HepG2 (cell line): Measurements from ENCODE around the gene TLCD3B. TPM values are rescaled to one million over a fixed set of nuclear protein-coding genes. Genes with fewer than 3 reads are reported as not detected.

Source experiments
- HES4 ChIP-seq: sonication (generic); formaldehyde crosslinking; IDR thresholded peaks from 2 replicates; pipeline ENCODE4 v1.9.0; 2021; ENCODE audit warnings: mild to moderate bottlenecking, missing genetic modification reagents, borderline replicate concordance
- SAFB2 ChIP-seq: sonication (generic); formaldehyde crosslinking; IDR thresholded peaks from 2 replicates; pipeline ENCODE4 v1.5.1; 2020; ENCODE audit warnings: missing genetic modification reagents, low read depth, mild to moderate bottlenecking, borderline replicate concordance
- SNAI1 ChIP-seq: sonication (generic); formaldehyde crosslinking; IDR thresholded peaks from 2 replicates; pipeline ENCODE4 v1.5.0; 2020; ENCODE audit warnings: mild to moderate bottlenecking, missing genetic modification reagents, borderline replicate concordance
- ZBTB46 ChIP-seq: sonication (generic); formaldehyde crosslinking; IDR thresholded peaks from 2 replicates; pipeline ENCODE4 v1.4.0; 2020; ENCODE audit warnings: mild to moderate bottlenecking, missing genetic modification reagents, borderline replicate concordance
- ZNF274 ChIP-seq: sonication (generic); formaldehyde crosslinking; IDR thresholded peaks from 2 replicates; pipeline ENCODE4 v1.5.1; 2020; ENCODE audit warnings: mild to moderate bottlenecking, missing genetic modification reagents
- ZNF318 ChIP-seq: sonication (generic); formaldehyde crosslinking; IDR thresholded peaks from 2 replicates; pipeline ENCODE4 v1.4.0; 2020; ENCODE audit warnings: mild to moderate bottlenecking, missing genetic modification reagents
- ZNF678 ChIP-seq: sonication (generic); formaldehyde crosslinking; IDR thresholded peaks from 2 replicates; pipeline ENCODE4 v1.4.0; 2020; ENCODE audit warnings: mild to moderate bottlenecking, missing genetic modification reagents
- polyA plus RNA-seq, 8 experiments: library from polyadenylated mRNA; depleted of rRNA in 3 of 8; stranded (reverse) in 7 of 8; unstranded in 1 of 8; fragments of >200 nt; fragmentation: Illumina TruSeq in 4 of 8; extraction: Trizol in 4 of 8; gene quantifications; 2 replicates each; pipeline versions ENCODE4 v1.2.1 to v1.2.3, GENCODE V29; 2011 to 2016; ENCODE audit warnings: low read depth in 4 of 8, missing spikeins in 1 of 8, mixed read lengths in 1 of 8; ENCODE audit not compliant: insufficient read depth in 1 of 8
- total RNA-seq, 5 experiments: library from RNA; depleted of rRNA; stranded (reverse); fragments of >200 nt; fragmentation: Illumina TruSeq; extraction: Trizol; gene quantifications; 2 replicates each; pipeline ENCODE4 v1.2.3, GENCODE V29; 2016; ENCODE audit warnings: low read depth in 1 of 5

TLCD3B gene
- total and polyA plus RNA-seq, 2 of the 13 experiments (the other 11 are each of a cell fraction or from before 2014, with no cell fraction given), result not detected

- peak; percentile 77; the same call in 1 of the 2 replicates for TF ChIP-seq ZNF318
- TF ChIP-seq HES4, result 0 out of 2 replicates have a peak, but pooled peaks have one; percentile 9
- TF ChIP-seq SAFB2 (CRISPR knock-in tag), result 0 out of 2 replicates have a peak, but pooled peaks have one; percentile 5
- TF ChIP-seq SNAI1 (CRISPR knock-in tag), result no peak
- no peak for TF ChIP-seq ZNF274 (CRISPR knock-in tag)
- peak; percentile 87; the same call in 1 of the 2 replicates for TF ChIP-seq ZBTB46 (CRISPR knock-in tag)
- TF ChIP-seq ZNF678 (CRISPR knock-in tag), result 0 out of 2 replicates have a peak, but pooled peaks have one; percentile 59
Observed at GRCh38 chr16:29994600-29995323, 36.3 kb downstream of the TLCD3B start (continued).
